Stimulated activated memory B cell treated with anti-CD40 and anti-IgM and Interleukin-4, amounts not matched to agents 10 μg/mL and 1 μg/mL and 100 μg/mL, for 72 hours (primary cell): ENCODE results near the gene LIM2.
A peak's percentile ranks its signal among the peaks of the same experiment; 100 is the strongest.

Source experiments
- ATAC-seq: fragments of 150-1000 bp; cut with Tn5 transposase; 2 replicates; pipeline ENCODE4 v1.10.0; 2021
- H3K27ac Mint-ChIP-seq: one replicate; pipeline ENCODE4 v1.8.0; 2022; ENCODE audit warnings: mild to moderate bottlenecking, mixed read lengths
- H3K27me3 Mint-ChIP-seq: one replicate; pipeline ENCODE4 v1.8.0; 2022; ENCODE audit warnings: mixed read lengths
- H3K36me3 Mint-ChIP-seq: one replicate; pipeline ENCODE4 v1.8.0; 2022; ENCODE audit warnings: mixed read lengths
- H3K4me1 Mint-ChIP-seq: one replicate; pipeline ENCODE4 v1.8.0; 2022; ENCODE audit warnings: mixed read lengths
- H3K4me3 Mint-ChIP-seq: one replicate; pipeline ENCODE4 v1.8.0; 2022; ENCODE audit warnings: mild to moderate bottlenecking, moderate library complexity, mixed read lengths
- H3K9me3 Mint-ChIP-seq: one replicate; pipeline ENCODE4 v1.8.0; 2022; ENCODE audit warnings: mixed read lengths

LIM2 gene

DNA sequence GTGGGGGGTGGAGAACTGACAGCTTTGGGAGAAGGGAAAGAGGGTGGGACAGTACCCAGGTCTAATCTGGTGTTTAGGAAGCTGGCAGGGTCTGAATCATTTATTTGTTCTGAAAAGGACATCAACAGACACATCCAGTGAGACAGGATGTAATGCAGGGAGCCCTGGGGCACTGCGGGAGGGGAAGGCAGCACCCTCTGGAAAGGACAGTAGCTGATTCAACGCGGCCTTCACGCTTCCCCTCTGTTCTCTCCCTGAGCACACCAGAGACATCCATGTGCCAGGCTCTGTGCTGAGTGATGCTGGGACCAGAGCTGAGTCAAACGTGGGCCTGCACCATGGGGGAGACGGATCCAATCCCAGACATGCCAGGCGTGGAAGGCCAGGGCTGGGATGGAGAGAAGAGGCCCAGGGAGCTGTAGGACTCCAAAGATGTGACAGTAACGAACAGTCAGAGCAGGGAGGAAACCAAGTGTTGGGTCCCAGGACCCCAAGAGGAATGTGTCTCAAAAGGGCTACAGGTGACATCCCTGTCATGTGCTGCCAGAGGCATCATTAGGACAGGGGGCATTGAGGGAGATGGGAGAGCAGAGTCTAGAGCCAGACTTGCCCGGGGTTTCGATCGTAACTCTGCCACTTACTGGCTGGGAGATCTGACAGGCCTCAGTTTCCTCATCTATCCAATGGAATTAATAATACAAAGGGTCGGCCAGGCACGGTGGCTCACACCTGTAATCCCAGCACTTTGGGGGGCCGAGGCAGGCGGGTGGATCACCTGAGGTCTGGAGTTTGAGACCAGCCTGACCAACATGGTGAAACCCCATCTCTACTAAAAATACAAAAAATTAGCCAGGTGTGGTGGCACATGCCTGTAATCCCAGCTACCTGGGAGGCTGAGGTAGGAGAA lies 23.3 kb downstream of the LIM2 start:
- Mint-ChIP-seq H3K4me1 (peaks cover 52% of the 10 kb centered on the region), H3K27me3 (no peaks in the 10 kb centered on the region), H3K4me3 (peak overlapping the region; percentile 8), H3K9me3 (no peaks in the 10 kb centered on the region), H3K27ac (peak overlapping the region; percentile 80), H3K36me3 (no peaks in the 10 kb centered on the region)
- no peak for ATAC-seq

GRCh38 chr19:51361239-51361638 lies 26.5 kb downstream of the LIM2 start:
- Mint-ChIP-seq H3K4me1 (peaks cover 39% of the 10 kb centered on the region), H3K9me3 (no peaks in the 10 kb centered on the region)

GRCh38 chr19:51359294-51359693 lies 28.5 kb downstream of the LIM2 start:
- Mint-ChIP-seq H3K27me3 (no peaks in the 10 kb centered on the region), H3K36me3 (peaks cover 17% of the 10 kb centered on the region), H3K4me1 (peaks cover 27% of the 10 kb centered on the region), H3K4me3 (no peak overlapping the region), H3K9me3 (no peaks in the 10 kb centered on the region), H3K27ac (no peak overlapping the region)
- no peak for ATAC-seq

More at GRCh38 chr19:51361239-51361638, 26.5 kb downstream of the LIM2 start:
- no peak overlapping the region for H3K27ac Mint-ChIP-seq
- no peaks in the 10 kb centered on the region for H3K27me3 Mint-ChIP-seq
- H3K4me3 Mint-ChIP-seq, result no peak overlapping the region
- no peak for ATAC-seq
- peaks cover 15% of the 10 kb centered on the region for H3K36me3 Mint-ChIP-seq

- H3K4me3 Mint-ChIP-seq, result no peak overlapping the region
- H3K9me3 Mint-ChIP-seq, result no peaks in the 10 kb centered on the region
- ATAC-seq, result no peak
- no peaks in the 10 kb centered on the region for H3K27me3 Mint-ChIP-seq
- H3K36me3 Mint-ChIP-seq, result peaks cover 22% of the 10 kb centered on the region
- no peak overlapping the region for H3K27ac Mint-ChIP-seq
- H3K4me1 Mint-ChIP-seq, result peaks cover 13% of the 10 kb centered on the region
These were observed 29.8 kb downstream of the LIM2 start for GRCh38 chr19:51357952-51358351.

- Mint-ChIP-seq H3K4me3 (no peak overlapping the region), H3K4me1 (peaks cover 7% of the 10 kb centered on the region), H3K36me3 (peaks cover 37% of the 10 kb centered on the region), H3K27ac (no peak overlapping the region), H3K9me3 (no peaks in the 10 kb centered on the region), H3K27me3 (no peaks in the 10 kb centered on the region)
- ATAC-seq, result no peak
These were observed 31.5 kb downstream of the LIM2 start for GRCh38 chr19:51356159-51356801.

GRCh38 chr19:51354742-51355148 lies 33.0 kb downstream of the LIM2 start:
- H3K27me3 Mint-ChIP-seq, result no peaks in the 10 kb centered on the region
- H3K27ac Mint-ChIP-seq, result no peak overlapping the region
- ATAC-seq, result no peak
- peaks cover 51% of the 10 kb centered on the region for H3K36me3 Mint-ChIP-seq
- H3K9me3 Mint-ChIP-seq, result no peaks in the 10 kb centered on the region
- no peaks in the 10 kb centered on the region for H3K4me1 Mint-ChIP-seq
- H3K4me3 Mint-ChIP-seq, result no peak overlapping the region

GRCh38 chr19:51354103-51354741 lies 33.6 kb downstream of the LIM2 start:
- Mint-ChIP-seq H3K27me3 (no peaks in the 10 kb centered on the region), H3K4me1 (no peaks in the 10 kb centered on the region), H3K36me3 (peaks cover 54% of the 10 kb centered on the region), H3K9me3 (no peaks in the 10 kb centered on the region), H3K27ac (peak overlapping the region; percentile 24), H3K4me3 (no peak overlapping the region)
- ATAC-seq, result no peak

DNA sequence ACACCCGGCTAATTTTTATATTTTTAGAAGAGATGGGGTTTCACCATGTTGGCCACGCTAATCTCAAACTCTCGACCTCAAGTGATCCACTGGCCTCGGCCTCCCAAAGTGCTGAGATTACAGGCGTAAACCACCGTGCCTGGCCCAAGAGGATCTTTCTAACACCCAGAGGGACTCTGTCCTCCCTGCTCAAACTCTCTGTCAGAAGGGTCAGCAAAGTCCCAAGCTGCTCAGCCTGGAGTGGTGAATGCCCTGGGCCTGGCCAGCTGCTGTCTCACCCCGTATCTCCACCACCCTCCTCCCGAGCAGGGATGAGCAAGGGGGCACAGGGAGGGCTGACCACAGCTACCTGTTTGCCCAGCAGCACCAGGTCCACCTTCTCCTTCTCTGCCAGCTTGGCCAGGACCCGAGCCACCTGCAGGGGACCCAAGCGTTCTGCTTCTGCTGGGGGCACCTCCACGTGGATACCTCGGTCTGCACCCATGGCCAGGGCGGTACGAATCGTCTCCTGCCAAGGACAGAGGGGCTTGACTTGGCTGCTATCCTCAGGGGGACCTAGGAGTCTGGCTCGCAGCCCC lies 34.9 kb downstream of the LIM2 start:
- no peak for ATAC-seq
- Mint-ChIP-seq H3K27me3 (no peaks in the 10 kb centered on the region), H3K4me3 (no peak overlapping the region), H3K27ac (peak overlapping the region; percentile 9), H3K36me3 (peaks cover 53% of the 10 kb centered on the region), H3K4me1 (no peaks in the 10 kb centered on the region), H3K9me3 (no peaks in the 10 kb centered on the region)

DNA sequence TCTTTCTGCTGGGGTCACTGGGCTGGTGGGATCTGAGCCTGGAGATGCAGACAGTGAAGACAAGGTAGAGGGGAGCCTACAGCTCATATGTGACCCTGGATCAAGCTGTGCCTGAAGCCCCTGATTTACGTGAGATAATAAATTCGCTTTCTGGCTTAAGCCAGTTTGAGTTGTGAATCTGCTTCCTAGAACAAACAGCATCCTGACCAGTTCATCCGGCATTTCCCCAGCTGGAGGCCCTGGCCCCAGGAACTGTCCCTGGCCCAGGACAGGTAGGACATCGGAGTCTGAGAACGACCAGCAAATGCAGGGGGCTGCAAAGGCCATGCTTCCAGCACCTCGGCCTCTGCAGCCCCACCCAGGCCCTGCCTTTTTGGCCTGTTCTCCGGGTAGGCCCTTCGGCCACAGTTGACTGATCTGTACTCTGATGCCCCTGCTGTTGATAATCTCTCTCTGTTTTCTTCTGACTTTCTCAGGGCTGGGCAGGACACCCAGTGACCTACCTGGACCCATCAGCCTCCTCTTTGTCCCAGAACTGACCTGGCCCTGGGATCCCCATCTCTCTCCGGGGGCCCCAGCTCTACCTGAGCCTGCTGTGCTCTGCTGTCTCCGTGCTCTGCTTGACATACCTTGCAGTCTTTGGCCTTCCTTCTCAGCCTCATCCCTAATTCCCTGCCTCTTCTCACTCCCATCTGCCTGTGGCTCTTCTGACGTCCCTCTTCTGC lies 36.3 kb downstream of the LIM2 start:
- Mint-ChIP-seq H3K9me3 (no peaks in the 10 kb centered on the region), H3K27ac (peak overlapping the region; percentile 9), H3K27me3 (no peaks in the 10 kb centered on the region), H3K4me3 (no peak overlapping the region), H3K4me1 (no peaks in the 10 kb centered on the region), H3K36me3 (peaks cover 54% of the 10 kb centered on the region)
- no peak for ATAC-seq

GRCh38 chr19:51347209-51347928 lies 40.4 kb downstream of the LIM2 start:
- H3K27ac Mint-ChIP-seq, result no peak overlapping the region
- H3K27me3 Mint-ChIP-seq, result no peaks in the 10 kb centered on the region
- no peak for ATAC-seq
- H3K9me3 Mint-ChIP-seq, result no peaks in the 10 kb centered on the region
- H3K36me3 Mint-ChIP-seq, result peaks cover 40% of the 10 kb centered on the region
- H3K4me3 Mint-ChIP-seq, result no peak overlapping the region
- peaks cover 29% of the 10 kb centered on the region for H3K4me1 Mint-ChIP-seq

- no peak for ATAC-seq
- no peak overlapping the region for H3K27ac Mint-ChIP-seq
- H3K9me3 Mint-ChIP-seq, result no peaks in the 10 kb centered on the region
- H3K27me3 Mint-ChIP-seq, result no peaks in the 10 kb centered on the region
- H3K4me1 Mint-ChIP-seq, result peaks cover 35% of the 10 kb centered on the region
- H3K36me3 Mint-ChIP-seq, result peaks cover 34% of the 10 kb centered on the region
- H3K4me3 Mint-ChIP-seq, result no peak overlapping the region
These were observed 41.0 kb downstream of the LIM2 start for GRCh38 chr19:51346742-51347141.

DNA sequence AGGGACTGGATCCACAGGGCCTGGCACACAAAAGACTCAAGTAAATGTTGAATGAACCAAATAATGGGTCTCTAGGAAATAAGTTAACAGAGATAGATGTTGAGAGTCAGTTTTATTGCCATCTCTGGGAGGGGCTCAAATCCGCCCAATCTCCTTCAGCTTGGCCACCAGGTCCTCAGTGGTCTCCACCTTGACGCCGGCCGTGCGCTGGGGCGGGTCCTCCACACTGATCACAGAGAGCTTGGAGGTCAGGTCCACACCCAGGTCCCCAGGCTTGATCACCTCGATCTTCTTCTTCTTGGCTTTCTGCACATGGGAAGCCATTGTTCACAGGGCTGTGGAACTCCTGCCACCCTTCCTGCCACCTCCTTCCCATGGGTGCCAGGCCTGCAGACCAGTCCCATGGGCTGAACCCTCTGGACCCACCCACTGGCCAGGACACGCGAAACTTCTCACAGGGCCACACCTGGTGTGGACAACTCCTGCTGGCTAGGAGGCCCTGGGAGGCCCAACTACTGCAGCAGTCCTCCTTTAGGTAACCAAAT lies 42.6 kb downstream of the LIM2 start:
- H3K4me1 Mint-ChIP-seq, result peaks cover 45% of the 10 kb centered on the region
- H3K4me3 Mint-ChIP-seq, result peak overlapping the region; percentile 59
- no peak for ATAC-seq

GRCh38 chr19:51342631-51343569 lies 44.9 kb downstream of the LIM2 start:
- no peak overlapping the region for H3K4me3 Mint-ChIP-seq
- peaks cover 58% of the 10 kb centered on the region for H3K4me1 Mint-ChIP-seq
- H3K9me3 Mint-ChIP-seq, result no peaks in the 10 kb centered on the region
- ATAC-seq, result no peak
- H3K36me3 Mint-ChIP-seq, result peaks cover 11% of the 10 kb centered on the region
- H3K27me3 Mint-ChIP-seq, result no peaks in the 10 kb centered on the region
- H3K27ac Mint-ChIP-seq, result peak overlapping the region; percentile 50

More for the DNA sequence above, 42.6 kb downstream of the LIM2 start:
- Mint-ChIP-seq H3K27ac (peak overlapping the region; percentile 82), H3K9me3 (no peaks in the 10 kb centered on the region), H3K27me3 (no peaks in the 10 kb centered on the region), H3K36me3 (peaks cover 20% of the 10 kb centered on the region)
